ENCODE measurements around the gene PPP1R1A. TPM values are rescaled to one million over a fixed set of nuclear protein-coding genes. Genes with fewer than 3 reads are reported as not detected.

The PPP1R1A gene
- total and polyA plus RNA-seq, 10 donors: 0.09 to 2.1 (median 0.41) TPM; not detected in 6

DNA sequence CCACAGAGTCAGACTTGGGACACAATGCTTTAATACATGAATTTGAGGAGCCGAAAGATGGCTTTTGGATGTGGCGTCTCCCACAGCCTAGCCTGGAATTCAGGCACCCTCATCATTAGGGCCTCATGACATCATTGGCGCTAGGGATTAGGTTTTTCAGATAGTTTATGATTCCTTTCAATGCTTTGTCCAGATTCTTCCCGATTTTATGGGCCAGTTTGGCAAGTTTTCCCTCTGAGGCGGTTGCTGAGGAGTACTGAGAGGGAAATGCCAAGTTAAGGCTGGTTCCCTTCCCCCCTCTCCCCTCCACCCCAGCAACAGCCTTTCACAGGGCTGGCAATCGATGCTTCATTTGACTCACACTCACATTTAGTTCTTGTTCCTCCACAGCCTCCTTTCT lies 19.7 kb upstream of the PPP1R1A start:
- Histone ChIP-seq H3K4me1 (peaks cover 0 to 4% (median 0%) of the 10 kb centered on the region in 6 donors), H3K4me3 (no peak overlapping the region), H3K9me3 (no peaks in the 10 kb centered on the region), H3K27ac (no peak overlapping the region), H3K27me3 (replicated peaks in 1 of 7) (peaks cover 0 to 31% (median 0%) of the 10 kb centered on the region in 7 donors), H3K36me3 (no peaks in the 10 kb centered on the region)
- intact Hi-C loops (cut with DNase I; ENCODE audit: low total_unique reads): no loop called here
- WGBS, 5 donors: 63 to 88% (median 71%) methylated on average over 6 of the region's 6 CpGs
- DNase-seq: no peak
- TF ChIP-seq CTCF (IDR thresholded peaks at IDR 0.05 in 8 of 11, conservative IDR thresholded peaks at IDR 0.05 in 3 of 11): no peak
- TF ChIP-seq POLR2A (IDR thresholded peaks at IDR 0.05): no peak
- TF ChIP-seq POLR2AphosphoS5 (IDR thresholded peaks at IDR 0.05): no peak

- Histone ChIP-seq H3K27me3 (replicated peaks in 1 of 7) (peaks cover 0 to 31% (median 0%) of the 10 kb centered on the region in 7 donors), H3K9me3 (no peaks in the 10 kb centered on the region), H3K4me1 (peaks cover 0 to 4% (median 0%) of the 10 kb centered on the region in 6 donors), H3K27ac (no peak overlapping the region), H3K36me3 (no peaks in the 10 kb centered on the region), H3K4me3 (no peak overlapping the region)
- WGBS, 5 donors: 39 to 77% (median 65%) methylated on average over 3 to 4 of the region's 4 CpGs
- DNase-seq: no peak
- intact Hi-C loops (cut with DNase I; ENCODE audit: low total_unique reads): no loop called here
- TF ChIP-seq CTCF (IDR thresholded peaks at IDR 0.05 in 8 of 11, conservative IDR thresholded peaks at IDR 0.05 in 3 of 11): no peak
- TF ChIP-seq POLR2A (IDR thresholded peaks at IDR 0.05): no peak
- no peak for TF ChIP-seq POLR2AphosphoS5 (IDR thresholded peaks at IDR 0.05)
Measured at GRCh38 chr12:54606556-54606955, 18.1 kb upstream of the PPP1R1A start.

GRCh38 chr12:54605138-54605970 lies 16.9 kb upstream of the PPP1R1A start:
- Histone ChIP-seq H3K27me3 (replicated peaks in 1 of 7) (peaks cover 0 to 23% (median 0%) of the 10 kb centered on the region in 7 donors), H3K27ac (no peak overlapping the region), H3K36me3 (no peaks in the 10 kb centered on the region), H3K9me3 (no peaks in the 10 kb centered on the region), H3K4me3 (no peak overlapping the region), H3K4me1 (peaks cover 0 to 4% (median 0%) of the 10 kb centered on the region in 6 donors)
- TF ChIP-seq POLR2A (IDR thresholded peaks at IDR 0.05) (no peak), POLR2AphosphoS5 (IDR thresholded peaks at IDR 0.05) (no peak), CTCF (IDR thresholded peaks at IDR 0.05 in 8 of 11, conservative IDR thresholded peaks at IDR 0.05 in 3 of 11) (no peak)
- intact Hi-C loops (cut with DNase I; ENCODE audit: low total_unique reads): no loop called here
- no peak for DNase-seq
- WGBS, 5 donors: 78 to 95% (median 82%) methylated on average over 6 of the region's 6 CpGs

GRCh38 chr12:54604436-54604835 lies 16.0 kb upstream of the PPP1R1A start:
- Histone ChIP-seq H3K27ac (no peak overlapping the region), H3K4me1 (peaks cover 0 to 4% (median 0%) of the 10 kb centered on the region in 6 donors), H3K4me3 (no peak overlapping the region), H3K36me3 (no peaks in the 10 kb centered on the region), H3K9me3 (no peaks in the 10 kb centered on the region), H3K27me3 (replicated peaks in 1 of 7) (peaks cover 0 to 13% (median 0%) of the 10 kb centered on the region in 7 donors)
- TF ChIP-seq POLR2AphosphoS5 (IDR thresholded peaks at IDR 0.05): no peak
- no peak for TF ChIP-seq POLR2A (IDR thresholded peaks at IDR 0.05)
- TF ChIP-seq CTCF (IDR thresholded peaks at IDR 0.05 in 8 of 11, conservative IDR thresholded peaks at IDR 0.05 in 3 of 11): no peak
- no peak for DNase-seq
- WGBS, 5 donors: 84 to 99% (median 92%) methylated on average over 4 of the region's 4 CpGs
- intact Hi-C loops (cut with DNase I; ENCODE audit: low total_unique reads): no loop called here
